ENCODE data around the gene SYNE2.

SYNE2 gene

DNA sequence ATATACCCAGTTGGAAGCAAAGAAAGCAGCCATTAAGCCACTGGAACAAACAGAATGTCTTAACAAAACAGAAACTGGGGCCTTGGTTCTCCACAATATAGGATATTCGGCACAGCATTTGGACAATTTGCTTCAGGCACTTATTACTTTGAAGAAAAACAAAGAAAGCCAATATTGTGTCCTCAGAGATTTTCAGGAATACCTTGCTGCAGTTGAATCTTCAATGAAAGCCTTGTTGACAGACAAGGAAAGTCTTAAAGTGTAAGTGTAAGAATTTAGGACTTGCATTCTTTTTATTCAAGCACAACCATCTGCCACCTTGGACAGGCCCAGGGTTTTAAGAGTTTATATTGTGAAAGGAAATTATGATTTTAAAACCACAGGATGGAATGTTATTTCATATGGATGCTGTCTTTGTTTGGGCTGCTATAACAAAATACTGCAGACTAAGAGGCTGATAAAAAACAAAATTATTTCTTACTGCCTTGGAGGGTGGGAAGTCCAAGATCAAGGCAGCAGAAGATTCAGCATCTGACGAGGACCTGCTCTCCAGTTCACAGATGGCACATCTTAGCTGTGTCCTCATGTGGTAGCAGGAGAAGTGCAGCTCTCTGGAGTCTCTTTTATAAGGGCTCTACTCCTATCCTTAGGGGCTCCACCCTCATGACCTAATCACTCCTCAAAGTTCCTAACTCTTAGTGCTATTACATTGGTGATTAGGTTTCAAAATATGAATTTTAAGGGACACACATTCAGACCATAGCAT lies 197.0 kb downstream of the SYNE2 start:
- Histone ChIP-seq H3K79me2 (ENCODE audit: insufficient read depth, low read depth) (no peaks in the 10 kb centered on the region), H3K27me3 (ENCODE audit: insufficient read depth, low read depth) (no peaks in the 10 kb centered on the region), H3K4me2 (no peak overlapping the region), H3K36me3 (ENCODE audit: insufficient read depth) (no peaks in the 10 kb centered on the region), H3K4me3 (IDR thresholded peaks at IDR 0.05; ENCODE audit: insufficient read depth, low read depth, low read length) (no peak overlapping the region), H2AFZ (ENCODE audit: low read depth) (no peak overlapping the region), H3K4me1 (ENCODE audit: low read depth, poor library complexity, severe bottlenecking) (no peaks in the 10 kb centered on the region), H3K27ac (no peak overlapping the region), H3K9ac (no peak overlapping the region), H4K20me1 (ENCODE audit: insufficient read depth) (no peaks in the 10 kb centered on the region)
- TF ChIP-seq, protein P1, sequence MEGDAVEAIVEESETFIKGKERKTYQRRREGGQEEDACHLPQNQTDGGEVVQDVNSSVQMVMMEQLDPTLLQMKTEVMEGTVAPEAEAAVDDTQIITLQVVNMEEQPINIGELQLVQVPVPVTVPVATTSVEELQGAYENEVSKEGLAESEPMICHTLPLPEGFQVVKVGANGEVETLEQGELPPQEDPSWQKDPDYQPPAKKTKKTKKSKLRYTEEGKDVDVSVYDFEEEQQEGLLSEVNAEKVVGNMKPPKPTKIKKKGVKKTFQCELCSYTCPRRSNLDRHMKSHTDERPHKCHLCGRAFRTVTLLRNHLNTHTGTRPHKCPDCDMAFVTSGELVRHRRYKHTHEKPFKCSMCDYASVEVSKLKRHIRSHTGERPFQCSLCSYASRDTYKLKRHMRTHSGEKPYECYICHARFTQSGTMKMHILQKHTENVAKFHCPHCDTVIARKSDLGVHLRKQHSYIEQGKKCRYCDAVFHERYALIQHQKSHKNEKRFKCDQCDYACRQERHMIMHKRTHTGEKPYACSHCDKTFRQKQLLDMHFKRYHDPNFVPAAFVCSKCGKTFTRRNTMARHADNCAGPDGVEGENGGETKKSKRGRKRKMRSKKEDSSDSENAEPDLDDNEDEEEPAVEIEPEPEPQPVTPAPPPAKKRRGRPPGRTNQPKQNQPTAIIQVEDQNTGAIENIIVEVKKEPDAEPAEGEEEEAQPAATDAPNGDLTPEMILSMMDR (conservative IDR thresholded peaks at IDR 0.05; ENCODE audit: low read depth, low read length): no peak

DNA sequence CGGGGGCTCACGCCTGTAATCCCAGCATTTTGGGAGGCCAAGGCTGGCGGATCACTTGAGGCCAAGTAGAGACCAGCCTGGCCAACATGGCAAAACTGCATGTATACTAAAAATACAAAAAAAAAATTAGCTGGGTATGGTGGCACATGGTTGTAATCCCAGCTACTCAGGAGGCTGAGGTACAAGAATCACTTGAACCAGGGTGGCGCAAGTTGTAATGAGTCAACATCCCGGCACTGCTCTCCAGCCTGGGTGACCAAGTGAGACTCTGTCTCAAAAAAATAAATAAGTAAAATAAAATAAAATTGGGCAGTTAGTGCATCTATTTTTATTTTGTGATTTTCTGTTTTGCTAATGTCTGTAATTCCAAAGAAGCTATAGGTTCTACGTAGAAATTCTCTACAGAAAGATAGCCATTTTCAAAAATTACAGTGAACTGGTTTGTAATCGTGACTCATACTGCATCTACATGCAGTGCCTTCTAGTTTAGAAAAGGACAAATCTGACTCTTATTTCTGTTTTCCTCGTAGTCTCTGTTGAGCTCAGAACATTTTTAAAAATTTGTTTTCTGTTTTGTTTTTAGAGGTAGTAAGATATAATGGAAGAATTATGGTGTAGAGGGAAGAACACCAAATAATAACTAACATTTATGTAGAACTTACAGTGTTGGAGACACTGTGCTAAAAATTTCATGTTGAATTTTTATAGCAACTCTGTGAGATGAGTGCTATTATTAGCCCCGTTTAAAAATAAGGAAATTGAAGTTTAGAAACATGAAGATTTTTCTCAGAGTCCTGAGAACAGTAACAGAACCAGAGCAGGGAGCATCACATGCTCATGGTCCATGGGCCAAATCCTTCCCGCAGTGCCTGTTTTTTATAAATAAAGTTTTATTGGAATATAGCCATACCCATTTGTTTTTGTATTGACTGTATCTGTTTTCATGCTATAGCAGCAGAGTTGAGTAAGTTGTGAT lies 201.2 kb downstream of the SYNE2 start:
- H2AFZ ChIP-seq (ENCODE audit: low read depth): no peak overlapping the region
- H3K79me2 ChIP-seq (ENCODE audit: insufficient read depth, low read depth): no peaks in the 10 kb centered on the region
- no peak overlapping the region for H3K4me3 ChIP-seq (IDR thresholded peaks at IDR 0.05; ENCODE audit: insufficient read depth, low read depth, low read length)
- H4K20me1 ChIP-seq (ENCODE audit: insufficient read depth): no peaks in the 10 kb centered on the region
- no peaks in the 10 kb centered on the region for H3K36me3 ChIP-seq (ENCODE audit: insufficient read depth)
- H3K9ac ChIP-seq: no peak overlapping the region
- H3K27me3 ChIP-seq (ENCODE audit: insufficient read depth, low read depth): no peaks in the 10 kb centered on the region
- TF ChIP-seq, protein P1 (conservative IDR thresholded peaks at IDR 0.05; ENCODE audit: low read depth, low read length): no peak
- H3K4me1 ChIP-seq (ENCODE audit: low read depth, poor library complexity, severe bottlenecking): no peaks in the 10 kb centered on the region
- no peak overlapping the region for H3K27ac ChIP-seq
- no peak overlapping the region for H3K4me2 ChIP-seq

DNA sequence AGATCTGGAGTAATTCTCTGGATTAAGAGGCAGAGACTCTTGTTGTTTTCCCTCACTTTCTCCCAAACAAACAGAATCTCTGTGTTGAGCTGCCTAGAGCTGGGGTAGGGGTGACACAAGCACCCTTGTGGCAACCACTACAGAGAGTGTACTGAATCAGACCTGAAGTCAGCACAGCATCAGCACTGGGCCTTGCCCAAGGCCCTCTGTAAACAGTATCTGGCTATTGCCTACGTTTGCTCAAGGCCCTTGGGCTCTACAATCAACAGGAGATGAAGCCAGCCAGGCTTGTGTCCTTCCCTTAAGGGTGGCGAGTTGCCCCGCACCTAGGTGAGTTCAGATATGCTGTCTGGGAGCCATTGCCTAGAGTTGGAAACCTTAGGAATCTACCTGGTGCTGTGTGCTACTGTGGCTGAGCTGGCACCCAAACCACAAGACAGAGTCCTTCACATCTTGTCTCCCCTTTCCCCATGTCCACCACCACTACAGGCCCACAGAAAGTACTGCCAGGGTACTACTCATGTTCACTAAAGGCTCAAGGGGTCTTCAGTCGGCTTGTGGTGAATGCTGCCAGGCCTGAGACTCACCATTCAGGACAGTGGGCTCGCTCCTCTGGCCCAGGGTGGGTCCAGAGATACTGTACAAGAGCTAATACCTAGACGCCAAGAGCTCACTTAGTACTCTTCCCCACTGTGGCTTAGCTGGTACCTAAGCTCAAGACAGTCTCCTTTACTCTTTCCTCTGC lies 206.8 kb downstream of the SYNE2 start:
- Histone ChIP-seq H4K20me1 (ENCODE audit: insufficient read depth) (no peaks in the 10 kb centered on the region), H3K27me3 (ENCODE audit: insufficient read depth, low read depth) (no peaks in the 10 kb centered on the region), H3K27ac (no peak overlapping the region), H3K4me2 (no peak overlapping the region), H3K4me3 (IDR thresholded peaks at IDR 0.05; ENCODE audit: insufficient read depth, low read depth, low read length) (no peak overlapping the region), H3K4me1 (ENCODE audit: low read depth, poor library complexity, severe bottlenecking) (no peaks in the 10 kb centered on the region), H3K36me3 (ENCODE audit: insufficient read depth) (no peaks in the 10 kb centered on the region), H3K79me2 (ENCODE audit: insufficient read depth, low read depth) (no peaks in the 10 kb centered on the region), H2AFZ (ENCODE audit: low read depth) (no peak overlapping the region), H3K9ac (no peak overlapping the region)
- TF ChIP-seq, protein P1 (conservative IDR thresholded peaks at IDR 0.05; ENCODE audit: low read depth, low read length): no peak

DNA sequence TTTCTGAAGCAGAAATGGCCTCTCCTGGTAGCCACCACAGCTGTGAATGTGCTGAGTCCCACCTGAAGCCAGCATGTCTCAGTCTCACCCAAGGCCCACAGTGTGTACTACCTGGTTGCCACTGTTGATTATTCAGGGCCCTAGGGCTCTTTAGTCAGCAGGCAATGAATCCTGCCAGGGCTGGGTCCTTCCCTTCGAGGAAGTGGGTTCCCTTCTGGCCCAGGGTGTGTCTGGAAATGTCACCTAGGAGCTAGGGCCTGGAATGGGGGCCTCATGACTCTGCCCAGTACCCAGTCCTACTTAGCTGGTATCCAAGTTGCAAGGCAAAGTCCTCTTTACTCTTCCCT lies 207.4 kb downstream of the SYNE2 start:
- Histone ChIP-seq H2AFZ (ENCODE audit: low read depth) (no peak overlapping the region), H3K27ac (no peak overlapping the region), H3K27me3 (ENCODE audit: insufficient read depth, low read depth) (no peaks in the 10 kb centered on the region), H3K4me3 (IDR thresholded peaks at IDR 0.05; ENCODE audit: insufficient read depth, low read depth, low read length) (no peak overlapping the region), H3K4me1 (ENCODE audit: low read depth, poor library complexity, severe bottlenecking) (no peaks in the 10 kb centered on the region), H3K36me3 (ENCODE audit: insufficient read depth) (no peaks in the 10 kb centered on the region), H3K9ac (no peak overlapping the region), H4K20me1 (ENCODE audit: insufficient read depth) (no peaks in the 10 kb centered on the region), H3K4me2 (no peak overlapping the region), H3K79me2 (ENCODE audit: insufficient read depth, low read depth) (no peaks in the 10 kb centered on the region)
- TF ChIP-seq, protein P1 (conservative IDR thresholded peaks at IDR 0.05; ENCODE audit: low read depth, low read length): no peak

Measured in KMS-11 (cell line).